Measurements from ENCODE around the gene PDLIM3.
"Not testable (repeated sequence)": the region's sequence is repeated elsewhere in the genome, so short reads cannot be mapped to it uniquely, and the experiment has no call there.

The PDLIM3 gene

DNA sequence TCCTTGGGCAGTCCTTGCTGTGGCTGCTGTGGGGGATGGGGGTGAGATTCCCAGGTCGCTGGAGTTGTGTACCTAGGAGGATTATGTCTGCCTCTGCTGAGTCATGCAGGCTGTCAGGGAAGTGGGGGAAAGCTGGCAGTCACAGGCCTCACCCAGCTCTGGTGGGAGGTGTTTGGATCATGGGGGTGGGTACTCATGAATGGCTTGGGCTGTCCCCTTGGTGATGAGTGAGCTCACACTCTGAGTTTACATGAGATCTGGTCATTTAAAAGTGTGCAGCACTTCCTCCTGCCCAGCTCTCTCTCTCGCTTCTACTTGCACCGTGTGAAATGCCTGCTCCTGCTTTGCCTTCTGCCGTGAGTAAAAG lies 24.6 kb upstream of the PDLIM3 start:
- Histone ChIP-seq H3K27me3 (ENCODE audit: control insufficient read depth in 1 of 2, insufficient read depth in 1 of 2, low read length in 2 of 2) (no peaks in the 10 kb centered on the region), H3K79me1 (replicated peaks; ENCODE audit: low read length, poor library complexity, severe bottlenecking) (no peaks in the 10 kb centered on the region), H2AFZ (ENCODE audit: low read depth, low read length) (no peak overlapping the region), H4K8ac (ENCODE audit: low read length) (peak overlapping the region; percentile 95), H2BK5ac (ENCODE audit: low read depth, low read length, poor library complexity, severe bottlenecking) (peak overlapping the region; percentile 49), H3K18ac (ENCODE audit: low read depth in 1 of 2, low read length in 2 of 2) (peak overlapping the region; percentile 28 to 88), H2BK15ac (ENCODE audit: low read depth, poor library complexity, severe bottlenecking) (no peak overlapping the region), H2AK5ac (ENCODE audit: low read length, severe bottlenecking) (no peak overlapping the region), H3K4me3 (ENCODE audit: insufficient read depth in 1 of 2, low read depth in 1 of 2, low read length in 2 of 2) (no peak overlapping the region), H3K27ac (ENCODE audit: low read length, poor library complexity, severe bottlenecking) (peak overlapping the region; percentile 70), H2BK120ac (ENCODE audit: low read depth, low read length) (peak overlapping the region; percentile 82), H3K14ac (ENCODE audit: low read length in 2 of 2) (no peak overlapping the region), H2BK12ac (ENCODE audit: low read length in 2 of 2) (peak overlapping the region in 1 of 2 experiments; percentile 29), H4K91ac (ENCODE audit: low read length) (peak overlapping the region; percentile 68), H3K4me2 (ENCODE audit: low read length, poor library complexity, severe bottlenecking) (no peak overlapping the region), H3K9ac (ENCODE audit: low read length) (no peak overlapping the region), H3K4ac (ENCODE audit: low read depth in 1 of 2, low read length in 2 of 2) (no peak overlapping the region), H3K4me1 (ENCODE audit: control insufficient read depth, insufficient read depth, low read depth, low read length) (peaks cover 6% of the 10 kb centered on the region), H3K23ac (ENCODE audit: low read length in 2 of 2) (no peak overlapping the region), H3K36me3 (ENCODE audit: control insufficient read depth in 1 of 2, insufficient read depth in 2 of 2, low read depth in 1 of 2, low read length in 2 of 2) (no peaks in the 10 kb centered on the region), H3K9me3 (ENCODE audit: control insufficient read depth, low read length) (no peaks in the 10 kb centered on the region)
- DNase-seq: peak; percentile 99
- 7% methylated on average over 4 of the region's 4 CpGs for WGBS

DNA sequence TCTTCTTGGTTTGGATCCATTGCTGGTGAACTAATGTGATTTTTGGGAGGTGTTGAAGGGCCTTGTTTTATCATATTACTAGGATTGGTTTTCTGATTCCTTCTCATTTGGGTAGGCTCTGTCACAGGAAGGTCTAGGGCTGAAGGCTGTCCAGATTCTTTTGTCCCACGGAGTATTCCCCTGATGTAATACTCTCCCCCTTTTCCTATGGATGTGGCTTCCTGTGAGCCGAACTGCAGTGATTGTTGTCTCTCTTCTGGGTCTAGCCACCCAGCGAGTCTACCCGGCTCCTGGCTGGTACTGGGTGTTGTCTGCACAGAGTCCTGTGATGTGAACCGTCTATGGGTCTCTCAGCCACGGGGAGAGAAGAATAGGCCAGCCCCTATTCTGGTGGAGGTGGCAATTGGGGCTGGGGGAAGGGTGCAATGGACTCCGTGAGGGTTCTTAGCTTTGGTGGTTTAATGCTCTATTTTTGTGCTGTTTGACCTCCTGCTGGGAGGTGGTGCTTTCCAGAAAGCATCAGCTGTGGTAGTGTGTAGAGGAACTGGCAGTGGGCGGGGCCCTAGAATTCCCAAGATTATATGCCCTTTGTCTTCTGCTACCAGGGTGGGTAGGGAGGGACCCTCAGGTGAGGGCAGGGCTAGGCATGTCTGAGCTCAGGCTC lies 24.1 kb upstream of the PDLIM3 start:
- peak; percentile 85 for DNase-seq
- not testable (repeated sequence) for H3K9me3 ChIP-seq (ENCODE audit: control insufficient read depth, low read length); H3K4me1 ChIP-seq (ENCODE audit: control insufficient read depth, insufficient read depth, low read depth, low read length); H3K79me1 ChIP-seq (replicated peaks; ENCODE audit: low read length, poor library complexity, severe bottlenecking); H3K36me3 ChIP-seq (ENCODE audit: control insufficient read depth in 1 of 2, insufficient read depth in 2 of 2, low read depth in 1 of 2, low read length in 2 of 2); H3K4me3 ChIP-seq (ENCODE audit: insufficient read depth in 1 of 2, low read depth in 1 of 2, low read length in 2 of 2); H3K23ac ChIP-seq (ENCODE audit: low read length in 2 of 2); H3K27me3 ChIP-seq (ENCODE audit: control insufficient read depth in 1 of 2, insufficient read depth in 1 of 2, low read length in 2 of 2); H2AFZ ChIP-seq (ENCODE audit: low read depth, low read length); H3K4me2 ChIP-seq (ENCODE audit: low read length, poor library complexity, severe bottlenecking); H3K9ac ChIP-seq (ENCODE audit: low read length)
- H4K8ac ChIP-seq (ENCODE audit: low read length): peak overlapping the region; percentile 95
- peak overlapping the region; percentile 70 for H3K27ac ChIP-seq (ENCODE audit: low read length, poor library complexity, severe bottlenecking)
- H3K18ac ChIP-seq (ENCODE audit: low read depth in 1 of 2, low read length in 2 of 2): peak overlapping the region; percentile 84 to 88
- H2AK5ac ChIP-seq (ENCODE audit: low read length, severe bottlenecking): peak overlapping the region; percentile 16
- peak overlapping the region; percentile 90 for H2BK15ac ChIP-seq (ENCODE audit: low read depth, poor library complexity, severe bottlenecking)
- peak overlapping the region in 1 of 2 experiments; percentile 12 for H3K14ac ChIP-seq (ENCODE audit: low read length in 2 of 2)
- peak overlapping the region; percentile 83 to 84 for H2BK12ac ChIP-seq (ENCODE audit: low read length in 2 of 2)
- 74% methylated on average over 8 of the region's 8 CpGs for WGBS
- H3K4ac ChIP-seq (ENCODE audit: low read depth in 1 of 2, low read length in 2 of 2): peak overlapping the region; percentile 51 to 89
- peak overlapping the region; percentile 49 for H2BK5ac ChIP-seq (ENCODE audit: low read depth, low read length, poor library complexity, severe bottlenecking)
- peak overlapping the region; percentile 68 for H4K91ac ChIP-seq (ENCODE audit: low read length)
- peak overlapping the region; percentile 42 for H2BK120ac ChIP-seq (ENCODE audit: low read depth, low read length)

DNA sequence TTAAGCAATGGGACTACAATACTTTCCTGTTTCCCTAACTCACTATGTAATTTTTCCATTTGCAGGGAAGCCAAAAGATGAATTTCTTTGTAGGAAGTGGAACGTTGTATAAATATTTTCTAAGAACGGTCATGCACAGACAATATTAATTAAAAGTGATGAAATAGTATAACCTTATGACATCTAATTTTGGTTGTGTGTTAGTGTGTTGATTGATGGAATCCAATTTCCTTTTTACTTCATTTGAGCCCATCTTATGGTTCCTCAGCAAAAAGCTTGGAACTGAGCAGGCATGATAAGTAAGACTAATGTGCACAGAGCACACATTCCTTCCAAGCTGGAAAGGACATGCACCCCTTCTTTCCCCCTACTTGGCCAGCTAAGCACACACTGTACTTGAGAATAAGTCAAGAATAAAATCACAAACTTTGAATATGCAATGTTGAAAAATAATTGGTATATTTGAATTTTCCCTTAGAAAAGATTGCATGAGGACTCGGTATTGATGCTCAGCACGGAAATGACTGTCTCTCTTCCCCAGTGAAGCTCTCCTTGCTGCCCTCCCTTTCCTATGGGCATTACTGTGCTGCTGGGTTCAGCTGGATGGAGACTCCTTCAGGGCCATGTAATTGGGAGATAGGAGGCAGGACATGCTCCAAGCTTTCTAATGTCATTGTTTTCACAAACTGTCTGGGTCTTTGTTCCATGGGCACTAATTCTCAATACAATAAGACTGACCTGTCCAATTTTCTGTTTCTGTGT lies 19.2 kb upstream of the PDLIM3 start:
- H3K23ac ChIP-seq (ENCODE audit: low read length in 2 of 2): no peak overlapping the region
- H3K9me3 ChIP-seq (ENCODE audit: control insufficient read depth, low read length): no peaks in the 10 kb centered on the region
- no peaks in the 10 kb centered on the region for H3K36me3 ChIP-seq (ENCODE audit: control insufficient read depth in 1 of 2, insufficient read depth in 2 of 2, low read depth in 1 of 2, low read length in 2 of 2)
- no peak overlapping the region for H3K18ac ChIP-seq (ENCODE audit: low read depth in 1 of 2, low read length in 2 of 2)
- no peak overlapping the region for H3K27ac ChIP-seq (ENCODE audit: low read length, poor library complexity, severe bottlenecking)
- no peak overlapping the region for H3K14ac ChIP-seq (ENCODE audit: low read length in 2 of 2)
- no peak overlapping the region for H2AK5ac ChIP-seq (ENCODE audit: low read length, severe bottlenecking)
- no peaks in the 10 kb centered on the region for H3K79me1 ChIP-seq (replicated peaks; ENCODE audit: low read length, poor library complexity, severe bottlenecking)
- H2BK120ac ChIP-seq (ENCODE audit: low read depth, low read length): no peak overlapping the region
- no peak overlapping the region for H2BK5ac ChIP-seq (ENCODE audit: low read depth, low read length, poor library complexity, severe bottlenecking)
- 93% methylated on average over 4 of the region's 4 CpGs for WGBS
- H2BK12ac ChIP-seq (ENCODE audit: low read length in 2 of 2): no peak overlapping the region
- peaks cover 5 to 6% of the 10 kb centered on the region in 2 experiments for H3K27me3 ChIP-seq (ENCODE audit: control insufficient read depth in 1 of 2, insufficient read depth in 1 of 2, low read length in 2 of 2)
- H4K8ac ChIP-seq (ENCODE audit: low read length): no peak overlapping the region
- no peak overlapping the region for H3K4me2 ChIP-seq (ENCODE audit: low read length, poor library complexity, severe bottlenecking)
- H2BK15ac ChIP-seq (ENCODE audit: low read depth, poor library complexity, severe bottlenecking): no peak overlapping the region
- peaks cover 3% of the 10 kb centered on the region for H3K4me1 ChIP-seq (ENCODE audit: control insufficient read depth, insufficient read depth, low read depth, low read length)
- H3K4ac ChIP-seq (ENCODE audit: low read depth in 1 of 2, low read length in 2 of 2): no peak overlapping the region
- no peak overlapping the region for H3K4me3 ChIP-seq (ENCODE audit: insufficient read depth in 1 of 2, low read depth in 1 of 2, low read length in 2 of 2)
- no peak overlapping the region for H2AFZ ChIP-seq (ENCODE audit: low read depth, low read length)
- no peak for DNase-seq
- no peak overlapping the region for H4K91ac ChIP-seq (ENCODE audit: low read length)
- no peak overlapping the region for H3K9ac ChIP-seq (ENCODE audit: low read length)

DNA sequence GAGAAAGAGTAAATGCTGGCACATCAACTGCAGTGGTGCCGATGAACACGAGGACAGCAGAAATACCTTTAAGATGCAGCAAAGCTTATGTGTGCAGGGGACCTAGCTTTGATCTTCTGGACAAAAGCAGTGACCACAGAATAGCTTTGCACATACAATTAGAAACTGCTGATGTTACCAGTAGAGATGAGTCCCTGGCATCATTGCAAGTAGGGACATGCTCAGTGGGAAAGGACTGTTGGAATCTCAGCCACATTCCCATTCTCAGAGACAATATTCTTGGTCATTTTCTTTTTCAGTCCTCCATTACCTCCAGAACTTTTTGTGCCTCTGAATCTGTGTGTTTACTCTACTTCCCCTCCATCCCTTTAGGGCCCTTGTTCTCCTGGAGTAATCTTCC lies 16.9 kb upstream of the PDLIM3 start:
- Histone ChIP-seq H2BK15ac (ENCODE audit: low read depth, poor library complexity, severe bottlenecking) (no peak overlapping the region), H2BK120ac (ENCODE audit: low read depth, low read length) (no peak overlapping the region), H3K4me3 (ENCODE audit: insufficient read depth in 1 of 2, low read depth in 1 of 2, low read length in 2 of 2) (no peak overlapping the region), H3K4me2 (ENCODE audit: low read length, poor library complexity, severe bottlenecking) (no peak overlapping the region), H3K9me3 (ENCODE audit: control insufficient read depth, low read length) (no peaks in the 10 kb centered on the region), H2BK5ac (ENCODE audit: low read depth, low read length, poor library complexity, severe bottlenecking) (no peak overlapping the region), H3K79me1 (replicated peaks; ENCODE audit: low read length, poor library complexity, severe bottlenecking) (no peaks in the 10 kb centered on the region), H3K27me3 (ENCODE audit: control insufficient read depth in 1 of 2, insufficient read depth in 1 of 2, low read length in 2 of 2) (peaks cover 5 to 6% of the 10 kb centered on the region in 2 experiments), H2AFZ (ENCODE audit: low read depth, low read length) (no peak overlapping the region), H2AK5ac (ENCODE audit: low read length, severe bottlenecking) (no peak overlapping the region), H3K4me1 (ENCODE audit: control insufficient read depth, insufficient read depth, low read depth, low read length) (no peaks in the 10 kb centered on the region), H3K23ac (ENCODE audit: low read length in 2 of 2) (no peak overlapping the region), H3K18ac (ENCODE audit: low read depth in 1 of 2, low read length in 2 of 2) (no peak overlapping the region), H3K9ac (ENCODE audit: low read length) (no peak overlapping the region), H2BK12ac (ENCODE audit: low read length in 2 of 2) (no peak overlapping the region), H3K14ac (ENCODE audit: low read length in 2 of 2) (no peak overlapping the region), H4K91ac (ENCODE audit: low read length) (no peak overlapping the region), H3K27ac (ENCODE audit: low read length, poor library complexity, severe bottlenecking) (no peak overlapping the region), H3K4ac (ENCODE audit: low read depth in 1 of 2, low read length in 2 of 2) (no peak overlapping the region), H3K36me3 (ENCODE audit: control insufficient read depth in 1 of 2, insufficient read depth in 2 of 2, low read depth in 1 of 2, low read length in 2 of 2) (no peaks in the 10 kb centered on the region), H4K8ac (ENCODE audit: low read length) (no peak overlapping the region)
- DNase-seq: no peak
- 98% methylated on average over 2 of the region's 2 CpGs for WGBS

Data from mesenchymal stem cell (in vitro differentiated cells and primary cell).